ENCODE measurements around the gene PMEPA1. TPM values are rescaled to one million over a fixed set of nuclear protein-coding genes. Genes with fewer than 3 reads are reported as not detected.

PMEPA1 gene
- total RNA-seq, 2 experiments from 2014 or later: 1.4 to 3.7 TPM

- no TSS peak for BruUV-seq (replicated peaks)
- H3K4me3 ChIP-seq (ENCODE audit: low read depth, low read length, poor library complexity, severe bottlenecking): peak overlapping the region; percentile 50
- no peak for TF ChIP-seq EZH2phosphoT487 (IDR thresholded peaks at IDR 0.05; ENCODE audit: borderline replicate concordance, low read depth, low read length)
- no peak for TF ChIP-seq CTCF (conservative IDR thresholded peaks at IDR 0.05; ENCODE audit: low read length)
- peak overlapping the region; percentile 28 for H3K27ac ChIP-seq (ENCODE audit: low read depth, low read length, poor library complexity, severe bottlenecking)
- H3K36me3 ChIP-seq (ENCODE audit: insufficient read depth, low read length): no peaks in the 10 kb centered on the region
- H3K9me2 ChIP-seq (ENCODE audit: insufficient read depth, low read length): no peaks in the 10 kb centered on the region
- peaks cover 51% of the 10 kb centered on the region; the same call in 1 of the 2 replicates for H3K79me2 ChIP-seq (ENCODE audit: insufficient read depth, low read depth, low read length)
- H3K9me3 ChIP-seq (ENCODE audit: low read length): no peaks in the 10 kb centered on the region
- intact Hi-C loops (cut with micrococcal nuclease; ENCODE audit: unreplicated experiment): no loop called here
- peaks cover 67% of the 10 kb centered on the region for H3K4me1 ChIP-seq (ENCODE audit: insufficient read depth, low read length, poor library complexity, severe bottlenecking)
- peaks cover 16% of the 10 kb centered on the region; the same call in 1 of the 2 replicates for H4K20me1 ChIP-seq (ENCODE audit: insufficient read depth, low read length)
- peak overlapping the region; percentile 86 for H3K4me2 ChIP-seq (ENCODE audit: low read length)
- no peak overlapping the region for H2AFZ ChIP-seq (ENCODE audit: low read length)
- POLR2A ChIA-PET: interaction anchor here (2.1 kb wide), 1 partner anchor 16 kb away, joined by 15 read pairs; no protein-coding TSS in a partner anchor
- CTCF ChIA-PET (ENCODE audit: unreplicated experiment): interaction anchor here (0.9 to 2.3 kb wide), 2 partner anchors 17 to 19 kb away, joined by 3 to 15 read pairs; no protein-coding TSS in a partner anchor
- peak; percentile 78 for DNase-seq (ENCODE audit: low spot score)
These were observed 10.4 kb downstream of the PMEPA1 start for GRCh38 chr20:57699395-57699794.

GRCh38 chr20:57698867-57699275, 10.9 kb downstream of the PMEPA1 start:
- no peak for TF ChIP-seq CTCF (conservative IDR thresholded peaks at IDR 0.05; ENCODE audit: low read length)
- no peak for TF ChIP-seq EZH2phosphoT487 (IDR thresholded peaks at IDR 0.05; ENCODE audit: borderline replicate concordance, low read depth, low read length)
- Histone ChIP-seq H3K4me1 (ENCODE audit: insufficient read depth, low read length, poor library complexity, severe bottlenecking) (peaks cover 67% of the 10 kb centered on the region), H3K4me3 (ENCODE audit: low read depth, low read length, poor library complexity, severe bottlenecking) (peak overlapping the region; percentile 50), H4K20me1 (ENCODE audit: insufficient read depth, low read length) (peaks cover 16% of the 10 kb centered on the region; the same call in 1 of the 2 replicates), H3K36me3 (ENCODE audit: insufficient read depth, low read length) (no peaks in the 10 kb centered on the region), H3K9me2 (ENCODE audit: insufficient read depth, low read length) (no peaks in the 10 kb centered on the region), H3K79me2 (ENCODE audit: insufficient read depth, low read depth, low read length) (peaks cover 50% of the 10 kb centered on the region; the same call in 1 of the 2 replicates), H2AFZ (ENCODE audit: low read length) (no peak overlapping the region), H3K4me2 (ENCODE audit: low read length) (peak overlapping the region; percentile 86), H3K27ac (ENCODE audit: low read depth, low read length, poor library complexity, severe bottlenecking) (peak overlapping the region; percentile 28), H3K9me3 (ENCODE audit: low read length) (no peaks in the 10 kb centered on the region)
- ChIA-PET POLR2A (interaction anchor here (0.9 to 2.1 kb wide), 3 partner anchors 16 to 67 kb away, joined by 3 to 15 read pairs (median 4); no protein-coding TSS in a partner anchor), CTCF (ENCODE audit: unreplicated experiment) (interaction anchor here (0.9 to 2.3 kb wide), 2 partner anchors 16 to 19 kb away, joined by 3 to 15 read pairs; no protein-coding TSS in a partner anchor)
- intact Hi-C loops (cut with micrococcal nuclease; ENCODE audit: unreplicated experiment): no loop called here
- no TSS peak for BruUV-seq (replicated peaks)
- DNase-seq (ENCODE audit: low spot score): no peak

All from OCI-LY7 (cell line).